K562 (cell line): ENCODE data around the gene XPR1. TPM values are rescaled to one million over a fixed set of nuclear protein-coding genes. Genes with fewer than 3 reads are reported as not detected.

ENCODE experiments used
- CCNT2 ChIP-seq: IDR thresholded peaks from 2 replicates; pipeline ENCODE4 v1.6.1; 2011; ENCODE audit warnings: borderline replicate concordance, low read depth, mild to moderate bottlenecking, moderate library complexity, mixed read lengths, low read length; ENCODE audit not compliant: insufficient read length; ENCODE audit errors: extremely low read depth
- CEBPB ChIP-seq: fragments of 450-650 bp; IDR thresholded peaks from 2 replicates; pipeline ENCODE4 v1.6.1; 2016; ENCODE audit warnings: missing genetic modification characterization, missing compliant biosample characterization
- GABPB2 ChIP-seq: fragments of 250-450 bp; sonication (Bioruptor Pico); conservative IDR thresholded peaks from 2 replicates; pipeline ENCODE4 v1.5.1; 2021; ENCODE audit warnings: mild to moderate bottlenecking
- HDAC1 ChIP-seq, 2 experiments: fragments of 450-650 bp; IDR thresholded peaks; 2 replicates each; pipeline ENCODE4 v1.6.1; 2016 to 2017; ENCODE audit warnings: inconsistent platforms in 1 of 2, mild to moderate bottlenecking in 1 of 2, moderate library complexity in 1 of 2
- IRF9 ChIP-seq: fragments of 450-650 bp; IDR thresholded peaks from 2 replicates; pipeline ENCODE4 v1.6.1; 2016; ENCODE audit warnings: missing biosample characterization, missing genetic modification characterization
- KLF16 ChIP-seq: IDR thresholded peaks from 2 replicates; pipeline ENCODE4 v1.6.1; 2016; ENCODE audit warnings: antibody characterized with exemption
- LCOR ChIP-seq: sonication (generic); formaldehyde crosslinking; IDR thresholded peaks from 2 replicates; pipeline ENCODE4 v1.8.0; 2022; ENCODE audit warnings: mild to moderate bottlenecking, missing genetic modification reagents
- NCOA2 ChIP-seq, 2 experiments: fragments of 450-650 bp; IDR thresholded peaks; 2 replicates each; pipeline ENCODE4 v1.6.1; 2018; ENCODE audit warnings: mild to moderate bottlenecking in 2 of 2, moderate library complexity in 1 of 2; ENCODE audit not compliant: partially characterized antibody in 2 of 2
- SMARCA4 ChIP-seq: fragments of 450-650 bp; IDR thresholded peaks from 2 replicates; pipeline ENCODE4 v1.6.1; 2016
- STAG1 ChIP-seq: sonication (generic); formaldehyde crosslinking; IDR thresholded peaks from 2 replicates; pipeline ENCODE4 v1.5.0; 2020; ENCODE audit warnings: missing genetic modification reagents, borderline replicate concordance
- U2AF1 ChIP-seq: fragments of 200-400 bp; formaldehyde crosslinking; optimal IDR thresholded peaks from 2 replicates; pipeline ENCODE3; 2017; ENCODE audit warnings: mild to moderate bottlenecking, low read depth, low read length, moderate library complexity
- ZBTB1 ChIP-seq: sonication (generic); formaldehyde crosslinking; IDR thresholded peaks from 2 replicates; pipeline ENCODE4 v1.8.1; 2023; ENCODE audit warnings: missing genetic modification reagents, low read depth, mild to moderate bottlenecking, borderline replicate concordance
- ZBTB43 ChIP-seq: sonication (generic); formaldehyde crosslinking; IDR thresholded peaks from 2 replicates; pipeline ENCODE4 v1.8.0; 2023; ENCODE audit warnings: mild to moderate bottlenecking, missing genetic modification reagents
- ZKSCAN3 ChIP-seq: fragments of 250-450 bp; sonication (Bioruptor Pico); IDR thresholded peaks from 2 replicates; pipeline ENCODE4 v1.4.0; 2020
- ZNF23 ChIP-seq: fragments of 250-450 bp; sonication (Bioruptor Pico); IDR thresholded peaks from 2 replicates; pipeline ENCODE4 v1.4.0; 2020; ENCODE audit warnings: mild to moderate bottlenecking
- ZNF518B ChIP-seq: fragments of 250-450 bp; sonication (Bioruptor Pico); IDR thresholded peaks from 2 replicates; pipeline ENCODE4 v1.5.0; 2021; ENCODE audit warnings: mild to moderate bottlenecking, moderate library complexity
- ZNF76 ChIP-seq: fragments of 250-450 bp; sonication (Bioruptor Pico); IDR thresholded peaks from 2 replicates; pipeline ENCODE4 v1.4.0; 2020; ENCODE audit warnings: mild to moderate bottlenecking, moderate library complexity, borderline replicate concordance
- ZSCAN32 ChIP-seq: fragments of 450-650 bp; formaldehyde crosslinking; IDR thresholded peaks from 2 replicates; pipeline ENCODE4 v1.4.0; 2020; ENCODE audit warnings: mild to moderate bottlenecking, moderate library complexity
- polyA plus RNA-seq, 8 experiments: library from polyadenylated mRNA; depleted of rRNA in 4 of 8; stranded (reverse) in 5 of 8; unstranded in 3 of 8; fragments of >200 nt; fragmentation: Nextera tagmentation in 2 of 8; fragmentation: Illumina TruSeq in 1 of 8; extraction: Ambion mirVana in 2 of 8; extraction: Trizol in 1 of 8; gene quantifications; 2 replicates each; pipeline versions ENCODE4 v1.2.1 to v1.2.3, GENCODE V29; 2011 to 2014; ENCODE audit warnings: inconsistent platforms in 1 of 8, missing spikeins in 1 of 8
- total RNA-seq, 7 experiments: library from RNA; depleted of rRNA in 6 of 7; stranded (reverse); fragments of >200 nt in 6 of 7; fragmentation: Illumina TruSeq in 2 of 7; extraction: Trizol in 2 of 7; gene quantifications; 2 replicates each; pipeline versions ENCODE4 v1.2.1 to v1.2.3, GENCODE V29; 2011 to 2021; ENCODE audit warnings: low replicate concordance in 1 of 7
- TF ChIP-seq, protein P1 (sequence below), 3 experiments: IDR thresholded peaks in 2 of 3; conservative IDR thresholded peaks in 1 of 3; 2 replicates each; pipeline ENCODE4 v1.5.1; 2011 to 2012; ENCODE audit warnings: low read length in 3 of 3, mild to moderate bottlenecking in 3 of 3, control low read depth in 2 of 3, improper control_type of control experiment in 1 of 3, inconsistent platforms in 1 of 3, low read depth in 1 of 3, mixed read lengths in 1 of 3, moderate library complexity in 1 of 3; ENCODE audit not compliant: insufficient read depth in 2 of 3

The XPR1 gene
- total and polyA plus RNA-seq, 9 of the 15 experiments (the other 6 are each of a cell fraction or from before 2014, with no cell fraction given) = 3.0 to 66.2 (median 38.6) TPM

DNA sequence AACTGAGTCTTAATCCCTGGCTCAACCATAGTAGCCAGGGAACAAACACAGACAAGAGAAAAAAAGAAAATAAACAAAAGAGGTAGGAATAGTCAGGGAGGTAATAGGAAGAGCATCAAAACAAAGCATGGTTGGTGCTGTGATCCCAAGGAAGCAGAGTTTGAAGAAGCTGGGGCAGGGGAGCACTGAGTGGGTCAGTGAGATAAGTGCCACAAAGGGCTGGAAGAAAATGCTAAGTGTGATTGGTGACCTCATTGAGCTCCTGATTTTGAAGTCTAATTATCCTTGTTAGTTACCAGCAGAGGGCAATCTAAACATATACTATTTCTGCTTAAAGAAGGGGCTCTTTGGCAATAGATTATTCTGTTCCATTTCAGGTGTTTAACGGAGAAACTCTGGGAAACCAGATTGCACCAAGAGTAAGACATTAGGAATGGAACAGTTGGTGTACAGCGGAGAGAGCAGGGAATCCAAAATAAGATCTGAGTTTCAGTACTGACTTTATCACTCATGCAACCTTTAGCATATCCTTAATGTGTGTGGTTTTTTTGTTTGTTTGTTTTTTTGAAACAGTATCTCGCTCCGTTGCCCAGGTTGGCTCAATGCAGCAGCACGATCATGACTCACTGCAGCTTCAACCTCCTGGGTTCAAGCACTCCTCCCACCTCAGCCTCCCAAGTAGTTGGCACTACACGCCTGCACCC is 250.1 kb downstream of the XPR1 start (continued):
- TF ChIP-seq ZNF518B (CRISPR knock-in tag) (no peak), ZSCAN32 (CRISPR knock-in tag) (no peak), ZNF23 (CRISPR knock-in tag) (no peak), LCOR (CRISPR knock-in tag) (0 out of 2 replicates have a peak, but pooled peaks have one; percentile 28), ZBTB43 (CRISPR knock-in tag) (no peak), CCNT2 (no peak), U2AF1 (no peak), ZBTB1 (0 out of 2 replicates have a peak, but pooled peaks have one; percentile 19), KLF16 (0 out of 2 replicates have a peak, but pooled peaks have one; percentile 3), ZNF76 (CRISPR knock-in tag) (no peak), GABPB2 (no peak), SMARCA4 (0 out of 2 replicates have a peak, but pooled peaks have one; percentile 20), STAG1 (peak; percentile 15; the same call in 1 of the 2 replicates), NCOA2 (IDR thresholded peaks at IDR 0.05; ENCODE audit: partially characterized antibody in 2 of 2) (no peak), HDAC1 (IDR thresholded peaks at IDR 0.05) (no peak), IRF9 (tag) (no peak), CEBPB (tag) (peak; percentile 82), ZKSCAN3 (no peak)
- TF ChIP-seq, protein P1, sequence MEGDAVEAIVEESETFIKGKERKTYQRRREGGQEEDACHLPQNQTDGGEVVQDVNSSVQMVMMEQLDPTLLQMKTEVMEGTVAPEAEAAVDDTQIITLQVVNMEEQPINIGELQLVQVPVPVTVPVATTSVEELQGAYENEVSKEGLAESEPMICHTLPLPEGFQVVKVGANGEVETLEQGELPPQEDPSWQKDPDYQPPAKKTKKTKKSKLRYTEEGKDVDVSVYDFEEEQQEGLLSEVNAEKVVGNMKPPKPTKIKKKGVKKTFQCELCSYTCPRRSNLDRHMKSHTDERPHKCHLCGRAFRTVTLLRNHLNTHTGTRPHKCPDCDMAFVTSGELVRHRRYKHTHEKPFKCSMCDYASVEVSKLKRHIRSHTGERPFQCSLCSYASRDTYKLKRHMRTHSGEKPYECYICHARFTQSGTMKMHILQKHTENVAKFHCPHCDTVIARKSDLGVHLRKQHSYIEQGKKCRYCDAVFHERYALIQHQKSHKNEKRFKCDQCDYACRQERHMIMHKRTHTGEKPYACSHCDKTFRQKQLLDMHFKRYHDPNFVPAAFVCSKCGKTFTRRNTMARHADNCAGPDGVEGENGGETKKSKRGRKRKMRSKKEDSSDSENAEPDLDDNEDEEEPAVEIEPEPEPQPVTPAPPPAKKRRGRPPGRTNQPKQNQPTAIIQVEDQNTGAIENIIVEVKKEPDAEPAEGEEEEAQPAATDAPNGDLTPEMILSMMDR (IDR thresholded peaks at IDR 0.05 in 2 of 3, conservative IDR thresholded peaks at IDR 0.05 in 1 of 3; ENCODE audit: insufficient read depth in 2 of 3, low read depth in 1 of 3, low read length in 3 of 3) = peak; percentile 45 to 80 (median 67); a peak in 5 of 6 replicates
